GM18505 (cell line): Measurements from ENCODE around the gene HMGB2.

Source experiments
- ATAC-seq: cut with Tn5 transposase; IDR thresholded peaks from one replicate; pipeline ENCODE4 v1.9.1; 2021; ENCODE audit not compliant: unreplicated experiment
- POLR2A ChIP-seq: IDR thresholded peaks from 4 replicates; pipeline ENCODE4 v1.6.1; 2011; ENCODE audit warnings: borderline replicate concordance; ENCODE audit not compliant: insufficient read depth, insufficient read length; ENCODE audit errors: extremely low read depth

The HMGB2 gene

DNA sequence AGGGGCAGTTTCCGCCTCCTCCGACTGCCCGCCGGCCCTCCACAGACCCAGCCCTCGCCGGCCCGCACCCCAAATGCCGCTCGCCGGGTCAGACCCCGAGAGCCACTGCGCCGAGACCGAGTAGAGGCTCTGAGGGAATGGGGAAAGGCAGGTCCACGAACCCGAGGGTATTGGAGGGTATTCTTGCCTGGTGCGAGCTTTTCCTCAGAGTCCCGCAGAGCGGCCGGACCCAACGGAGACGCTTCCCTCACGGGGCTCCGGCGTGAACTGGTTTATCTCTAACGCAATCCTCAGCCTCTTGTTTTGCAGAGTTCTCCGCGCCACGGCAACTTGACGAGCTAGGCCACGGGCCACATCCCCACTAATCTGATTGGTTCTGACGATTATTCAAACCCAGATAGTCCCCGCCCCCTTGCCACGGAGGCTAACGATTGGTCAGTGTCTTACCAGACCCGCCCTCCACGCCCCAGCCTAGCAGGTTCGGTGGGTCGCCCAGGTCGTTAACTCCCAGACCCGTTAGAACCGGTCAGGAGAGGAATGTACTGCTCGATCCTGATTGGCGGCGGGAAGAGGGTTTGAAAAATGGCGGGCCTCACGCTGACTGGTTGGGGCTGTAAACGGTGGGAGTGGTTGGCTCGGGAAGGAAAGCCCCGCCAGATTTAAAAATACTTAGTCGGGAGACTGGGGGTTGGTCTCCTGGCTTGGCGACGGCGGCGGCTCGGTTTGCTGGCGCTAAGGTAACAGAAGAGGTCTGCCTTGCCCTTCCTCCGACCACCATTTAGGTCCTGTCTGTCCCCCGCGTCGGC is at the start of gene HMGB2:
TSS of gene HMGB2 (minus strand) at position 274 of the 806 bp plus-strand sequence. CDS start 709 bp downstream, outside the sequence.
- peak; percentile 99 for TF ChIP-seq POLR2A

DNA sequence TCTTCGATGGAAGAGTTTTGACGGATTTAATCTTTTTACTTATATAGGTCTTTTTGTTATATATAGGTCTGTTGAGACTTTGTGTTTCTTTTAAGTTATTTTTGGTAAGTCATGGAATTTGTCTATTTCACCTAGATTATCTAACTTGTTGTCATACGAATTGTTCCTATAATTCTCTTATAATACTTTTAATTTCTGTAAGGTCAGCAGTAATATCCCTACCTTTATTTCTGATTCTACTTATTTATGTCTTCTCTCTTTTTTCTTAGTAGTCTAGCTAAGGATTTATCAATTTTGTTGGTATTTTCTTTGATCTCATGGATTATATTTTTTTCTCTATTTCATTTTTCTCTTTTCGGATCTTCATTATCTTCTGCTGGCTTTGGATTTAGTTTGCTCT is 48.2 kb upstream of the HMGB2 start:
- no peak for ATAC-seq
- no peak for TF ChIP-seq POLR2A

More for the DNA sequence above, at the start of gene HMGB2:
- ATAC-seq, result peak; percentile 91

DNA sequence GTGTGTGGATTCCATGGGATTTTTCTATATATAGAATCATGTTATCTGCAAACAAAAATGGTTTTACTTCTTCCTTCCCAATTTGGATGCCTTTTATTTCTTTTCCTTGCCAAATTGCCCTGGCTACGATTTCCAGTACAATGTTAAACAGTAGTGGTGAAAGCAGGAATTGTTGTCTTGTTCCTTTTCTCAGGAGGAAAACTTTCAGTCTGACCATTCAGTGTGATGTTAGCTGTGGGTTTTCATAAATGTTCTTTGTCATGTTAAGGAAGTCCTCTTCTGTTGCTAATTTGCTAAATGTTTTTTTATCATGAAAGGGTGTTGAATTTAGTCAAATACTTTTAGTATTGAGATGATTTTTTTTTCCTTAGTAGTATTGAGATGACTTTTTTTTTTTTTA is 47.5 kb upstream of the HMGB2 start:
- ATAC-seq, result no peak
- no peak for TF ChIP-seq POLR2A

DNA sequence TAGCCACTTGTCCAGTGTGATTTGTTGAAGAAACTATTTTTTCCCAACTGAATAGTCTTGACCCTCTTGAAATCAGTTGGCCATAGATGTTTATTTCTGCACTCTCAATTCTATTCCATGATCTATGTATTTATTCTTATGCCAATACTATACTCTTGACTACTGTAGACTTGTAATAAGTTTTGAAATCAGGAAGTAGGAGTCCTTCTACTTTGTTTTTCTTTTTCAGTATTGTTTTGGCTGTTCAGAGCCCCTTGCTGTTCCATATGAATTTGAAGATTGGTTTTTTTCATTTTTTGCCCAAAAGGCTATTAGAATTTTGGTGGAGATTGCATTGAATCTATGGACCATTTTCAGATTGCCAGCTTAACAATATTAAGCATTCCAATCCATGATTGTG is 46.8 kb upstream of the HMGB2 start:
- peak; percentile 68 for ATAC-seq
- TF ChIP-seq POLR2A, result no peak

DNA sequence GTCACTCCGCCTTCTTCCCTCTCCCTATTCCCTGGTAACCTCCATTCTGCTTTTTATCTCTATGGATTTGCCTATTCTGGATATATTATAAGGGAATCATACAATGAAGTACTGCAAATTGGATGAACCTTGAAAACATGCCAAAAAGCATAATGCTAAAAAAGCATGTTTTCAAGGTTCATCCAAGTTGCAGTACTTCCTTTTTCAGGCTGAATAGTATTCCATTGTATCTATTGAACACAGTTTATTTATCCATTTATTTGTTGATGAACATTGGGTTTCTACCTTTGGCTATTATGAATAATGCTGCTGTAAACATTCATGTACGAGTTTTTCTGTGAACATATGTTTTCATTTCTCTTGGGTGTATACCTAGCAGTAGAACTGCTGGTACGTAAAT is 45.8 kb upstream of the HMGB2 start:
- no peak for TF ChIP-seq POLR2A
- no peak for ATAC-seq

DNA sequence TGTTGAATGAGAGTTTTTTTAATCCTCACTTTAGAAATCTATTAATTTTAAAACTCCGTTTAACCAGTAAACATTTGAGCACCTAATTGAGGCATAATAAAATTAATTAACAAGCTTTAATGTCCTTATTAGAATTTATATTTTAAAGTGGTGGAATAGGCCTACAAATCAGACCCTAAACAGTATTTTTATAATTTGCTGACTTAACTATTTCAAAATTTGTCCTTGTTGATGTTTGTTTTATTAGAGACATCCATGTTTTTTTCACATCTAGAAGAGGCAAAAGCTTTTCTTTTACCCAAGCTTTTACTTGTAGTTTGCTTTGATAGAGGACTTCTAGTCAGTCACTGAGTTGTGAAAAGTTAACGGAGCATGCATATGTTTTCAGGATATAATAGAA is 40.4 kb upstream of the HMGB2 start:
- TF ChIP-seq POLR2A, result no peak
- ATAC-seq, result no peak

DNA sequence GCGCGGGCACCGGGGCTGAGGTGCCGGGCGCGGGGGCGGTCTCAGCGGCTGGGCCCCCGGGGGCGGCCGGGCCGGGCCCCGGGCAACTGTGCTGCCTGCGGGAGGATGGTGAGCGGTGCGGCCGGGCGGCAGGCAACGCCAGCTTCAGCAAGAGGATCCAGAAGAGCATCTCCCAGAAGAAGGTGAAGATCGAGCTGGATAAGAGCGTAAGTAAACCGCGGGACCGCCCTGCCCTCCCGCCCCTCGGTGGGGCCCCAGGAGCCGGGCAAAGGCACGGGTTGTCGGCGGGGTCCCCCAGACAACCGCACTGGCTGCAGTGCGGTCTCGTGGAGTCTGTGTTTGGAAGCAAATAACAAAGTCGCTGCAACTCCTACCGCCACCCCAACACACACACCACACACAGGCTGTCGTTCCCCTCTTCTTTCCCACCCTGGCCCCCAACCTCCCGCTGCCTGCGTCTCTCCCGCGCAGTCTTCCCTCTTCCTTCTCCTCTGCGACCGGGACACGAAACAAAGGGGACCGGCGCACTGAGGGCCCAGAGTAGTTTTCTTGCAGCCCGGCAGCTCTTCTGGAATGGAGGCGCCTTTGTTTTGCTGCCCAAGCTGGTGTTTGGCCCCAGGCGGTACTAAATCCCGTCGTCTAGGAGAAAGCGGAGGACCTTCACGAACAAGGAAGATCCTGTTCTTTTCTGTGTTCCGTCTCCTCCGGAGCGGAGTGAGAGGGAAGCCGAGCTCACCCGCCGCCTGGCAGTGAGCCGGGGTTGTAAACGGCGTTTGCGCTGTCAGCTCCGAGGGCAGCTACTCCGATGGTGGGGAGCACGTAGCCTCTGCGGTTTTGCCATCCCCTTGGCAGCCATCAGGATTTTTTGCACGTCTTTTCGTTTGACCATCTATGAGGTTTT is 37.4 kb upstream of the HMGB2 start:
- no peak for TF ChIP-seq POLR2A
- ATAC-seq, result peak; percentile 21

DNA sequence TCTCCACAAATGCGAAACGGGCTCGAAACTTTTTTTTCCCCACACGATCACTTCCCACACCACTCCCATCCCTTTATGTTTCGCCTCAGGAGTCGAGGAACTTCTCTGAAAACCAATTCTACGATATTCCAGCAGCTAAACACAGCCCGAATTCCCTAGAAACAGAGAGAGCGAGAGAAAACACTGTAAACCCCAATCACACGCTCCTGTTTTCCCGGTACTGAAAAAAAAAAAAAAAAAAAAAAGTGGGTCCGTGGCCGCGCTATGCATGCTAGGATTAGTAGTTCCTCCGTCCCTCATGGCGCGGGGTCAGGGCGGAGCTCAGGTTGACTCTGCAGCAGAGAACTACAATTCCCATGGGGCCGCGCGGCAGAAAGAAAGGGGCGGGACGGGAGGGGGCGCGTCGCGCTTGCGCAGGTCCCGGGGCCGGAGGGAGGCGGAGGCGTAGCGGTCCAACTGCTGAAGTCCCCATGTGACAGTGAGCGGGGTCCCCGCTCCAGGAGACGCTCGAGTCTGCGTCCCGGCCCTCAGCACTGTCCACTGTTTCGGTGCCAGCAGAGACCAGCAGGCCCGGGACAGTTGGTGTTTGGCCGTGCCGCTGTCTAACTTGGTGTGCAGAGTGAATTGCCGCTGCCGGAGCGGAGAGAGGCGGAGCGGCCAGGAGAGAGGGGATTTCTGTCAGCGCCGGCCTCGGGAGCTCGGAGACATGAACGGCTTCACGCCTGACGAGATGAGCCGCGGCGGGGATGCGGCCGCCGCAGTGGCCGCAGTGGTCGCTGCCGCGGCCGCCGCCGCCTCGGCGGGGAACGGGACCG is 36.5 kb upstream of the HMGB2 start, which contains the start of gene SAP30:
TSS of gene SAP30 (plus strand) at position 478 of the 815 bp plus-strand sequence. CDS start at position 707, 229 bp downstream.
- TF ChIP-seq POLR2A, result peak; percentile 98
- ATAC-seq, result peak; percentile 68

DNA sequence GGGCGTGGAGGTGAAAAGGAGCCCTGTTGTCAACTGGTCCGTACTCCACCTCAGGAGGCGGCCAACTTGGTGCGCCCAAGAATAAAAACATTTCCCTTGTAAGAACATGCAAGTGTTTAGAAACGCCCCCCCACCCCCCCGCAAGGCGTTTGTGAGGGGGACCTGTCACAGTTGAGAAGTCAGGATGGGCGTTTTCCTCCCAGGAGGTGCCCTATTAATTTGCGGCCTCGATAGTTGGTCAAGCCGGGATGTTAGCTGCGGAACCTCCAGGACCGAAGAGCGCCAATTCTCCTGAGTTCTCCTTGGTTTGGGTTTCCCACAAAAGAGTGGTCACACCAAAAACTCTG is 35.9 kb upstream of the HMGB2 start:
- peak; percentile 5 for ATAC-seq
- TF ChIP-seq POLR2A, result no peak

DNA sequence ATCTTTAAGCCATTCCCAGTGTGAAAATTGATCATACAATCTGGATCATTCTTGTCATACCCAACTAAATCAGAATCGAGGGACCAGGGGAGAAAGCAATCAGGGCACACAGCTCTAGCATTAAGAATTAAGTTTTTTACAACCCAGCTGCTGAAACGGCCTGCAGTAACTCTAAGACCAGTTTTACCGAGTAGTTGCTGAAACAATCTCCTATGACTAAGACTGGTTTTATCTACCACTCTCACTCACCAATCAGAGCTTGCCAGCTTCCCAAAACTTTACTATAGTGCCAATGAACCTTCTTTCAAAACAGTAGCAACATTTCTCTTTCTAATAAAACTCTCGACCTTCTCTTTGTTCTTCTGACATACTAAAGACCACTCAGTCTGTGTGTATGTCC is 33.8 kb upstream of the HMGB2 start:
- TF ChIP-seq POLR2A, result no peak
- ATAC-seq, result no peak

DNA sequence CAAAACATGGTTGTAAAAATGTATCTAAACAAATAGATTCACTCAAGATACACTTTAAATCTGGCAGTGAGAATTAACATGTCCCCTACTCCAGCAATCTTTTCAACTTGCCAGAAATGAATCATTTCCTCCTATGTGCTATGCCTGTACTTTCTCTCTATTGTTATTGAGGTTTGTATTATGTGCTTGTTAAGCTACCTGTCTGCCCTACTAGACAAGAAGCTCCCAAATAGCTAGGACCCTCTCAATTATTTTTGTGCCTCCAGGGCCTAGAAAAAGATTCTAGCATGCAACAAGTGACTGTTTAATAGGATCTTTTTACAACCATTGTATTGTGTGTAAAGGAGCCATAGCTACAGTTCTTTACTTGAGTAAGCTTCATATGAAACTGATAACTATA is 33.1 kb upstream of the HMGB2 start:
- TF ChIP-seq POLR2A, result no peak
- peak; percentile 17 for ATAC-seq

DNA sequence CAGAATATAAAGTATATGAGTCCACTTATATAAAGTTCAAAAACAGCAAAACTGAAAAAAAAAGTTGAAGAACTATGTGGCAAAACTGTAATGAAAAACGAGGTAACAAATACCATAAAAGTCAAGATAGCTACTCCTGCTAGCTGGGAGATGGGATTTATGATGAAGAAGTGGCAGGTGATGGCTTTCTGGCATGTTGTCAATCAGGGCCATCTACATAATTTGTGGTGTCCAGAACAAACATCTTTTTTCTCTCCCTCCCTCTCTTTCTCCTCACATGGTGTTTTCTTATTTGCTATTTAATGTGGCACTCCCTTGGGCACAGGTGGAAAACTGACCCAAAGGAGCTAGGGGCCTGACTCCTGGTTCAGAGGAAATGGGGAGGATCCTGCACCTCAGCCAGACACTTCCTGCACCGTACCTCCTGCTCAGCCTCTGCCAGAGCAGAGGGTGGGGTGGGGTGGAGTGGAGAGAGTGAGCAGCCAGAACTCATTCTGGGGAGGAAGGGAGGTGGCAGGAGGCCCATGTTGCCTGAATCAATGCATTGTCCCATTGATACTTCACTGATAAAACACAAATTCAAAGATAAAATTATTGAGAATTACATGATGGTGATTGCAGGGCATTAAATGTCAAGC is 31.3 kb upstream of the HMGB2 start:
- no peak for TF ChIP-seq POLR2A
- ATAC-seq, result no peak
